Kidney epithelial cell (primary cell): ENCODE measurements around the gene NDUFA8. TPM values are rescaled to one million over a fixed set of nuclear protein-coding genes. Genes with fewer than 3 reads are reported as not detected.

Experiments
- DNase-seq: peaks from one replicate; pipeline ENCODE4 v3.0.0-alpha.2; 2010; ENCODE audit warnings: low read depth
- H3K27me3 ChIP-seq: 2 replicates; pipeline ENCODE4 v1.6.0; 2011; ENCODE audit warnings: low read length; ENCODE audit not compliant: control insufficient read depth, insufficient read depth
- H3K36me3 ChIP-seq: 2 replicates; pipeline ENCODE4 v1.5.1; 2011; ENCODE audit warnings: low read length; ENCODE audit not compliant: control insufficient read depth, insufficient read depth
- H3K4me3 ChIP-seq: 2 replicates; pipeline ENCODE4 v1.5.1; 2011; ENCODE audit warnings: low read depth, mild to moderate bottlenecking, control low read depth, low read length
- CTCF ChIP-seq: IDR thresholded peaks from 2 replicates; pipeline ENCODE4 v1.5.1; 2011; ENCODE audit warnings: mild to moderate bottlenecking, moderate library complexity, low read length, control low read depth, inconsistent platforms; ENCODE audit not compliant: insufficient read depth, poor library complexity, severe bottlenecking
- total RNA-seq: library from RNA; depleted of rRNA; stranded (reverse); fragments of >200 nt; gene quantifications from 2 replicates; pipeline ENCODE4 v1.2.3, GENCODE V29; 2015

Gene NDUFA8
- total RNA-seq, 1 donor from 2014 or later, result 42.7 TPM

GRCh38 chr9:122168356-122168755 is 8.8 kb upstream of the NDUFA8 start:
- Histone ChIP-seq H3K27me3 (peaks cover 17% of the 10 kb centered on the region), H3K36me3 (no peaks in the 10 kb centered on the region), H3K4me3 (no peak overlapping the region)
- TF ChIP-seq CTCF, result no peak
- DNase-seq, result no peak

GRCh38 chr9:122164286-122164685 is 4.7 kb upstream of the NDUFA8 start:
- DNase-seq, result no peak
- Histone ChIP-seq H3K36me3 (no peaks in the 10 kb centered on the region), H3K4me3 (no peak overlapping the region), H3K27me3 (peaks cover 14% of the 10 kb centered on the region)
- no peak for TF ChIP-seq CTCF

- no peak for TF ChIP-seq CTCF
- Histone ChIP-seq H3K36me3 (no peaks in the 10 kb centered on the region), H3K4me3 (no peak overlapping the region), H3K27me3 (peaks cover 14% of the 10 kb centered on the region)
- DNase-seq, result no peak
Observed at GRCh38 chr9:122162415-122162814, 2.8 kb upstream of the NDUFA8 start.

- no peak for TF ChIP-seq CTCF
- H3K27me3 ChIP-seq, result peaks cover 6% of the 10 kb centered on the region
- no peak for DNase-seq
- H3K4me3 ChIP-seq, result peak overlapping the region; percentile 91
- no peaks in the 10 kb centered on the region for H3K36me3 ChIP-seq
Observed at GRCh38 chr9:122159925-122160246, 307 bp upstream of the NDUFA8 start.

- peak; percentile 57 for TF ChIP-seq CTCF
- Histone ChIP-seq H3K4me3 (no peak overlapping the region), H3K36me3 (no peaks in the 10 kb centered on the region), H3K27me3 (peaks cover 2% of the 10 kb centered on the region)
- DNase-seq, result no peak
Observed at GRCh38 chr9:122158202-122158601, 1.4 kb downstream of the NDUFA8 start.

- no peak for TF ChIP-seq CTCF
- Histone ChIP-seq H3K36me3 (no peaks in the 10 kb centered on the region), H3K27me3 (no peaks in the 10 kb centered on the region), H3K4me3 (no peak overlapping the region)
- no peak for DNase-seq
Observed at GRCh38 chr9:122155796-122156195, 3.8 kb downstream of the NDUFA8 start.
